Stimulated activated CD4-positive, alpha-beta T cell treated with anti-CD3 and anti-CD28 coated beads, Interleukin-2, amount 100 ng/mL, for 48 hours (primary cell): Measurements from ENCODE around the gene LRRC4C.
"Not testable (repeated sequence)": the region's sequence is repeated elsewhere in the genome, so short reads cannot be mapped to it uniquely, and the experiment has no call there.

ENCODE experiments used
- DNase-seq, 2 donors: peaks; one replicate each; pipeline ENCODE4 v3.0.0-alpha.2; 2020

Gene LRRC4C

DNA sequence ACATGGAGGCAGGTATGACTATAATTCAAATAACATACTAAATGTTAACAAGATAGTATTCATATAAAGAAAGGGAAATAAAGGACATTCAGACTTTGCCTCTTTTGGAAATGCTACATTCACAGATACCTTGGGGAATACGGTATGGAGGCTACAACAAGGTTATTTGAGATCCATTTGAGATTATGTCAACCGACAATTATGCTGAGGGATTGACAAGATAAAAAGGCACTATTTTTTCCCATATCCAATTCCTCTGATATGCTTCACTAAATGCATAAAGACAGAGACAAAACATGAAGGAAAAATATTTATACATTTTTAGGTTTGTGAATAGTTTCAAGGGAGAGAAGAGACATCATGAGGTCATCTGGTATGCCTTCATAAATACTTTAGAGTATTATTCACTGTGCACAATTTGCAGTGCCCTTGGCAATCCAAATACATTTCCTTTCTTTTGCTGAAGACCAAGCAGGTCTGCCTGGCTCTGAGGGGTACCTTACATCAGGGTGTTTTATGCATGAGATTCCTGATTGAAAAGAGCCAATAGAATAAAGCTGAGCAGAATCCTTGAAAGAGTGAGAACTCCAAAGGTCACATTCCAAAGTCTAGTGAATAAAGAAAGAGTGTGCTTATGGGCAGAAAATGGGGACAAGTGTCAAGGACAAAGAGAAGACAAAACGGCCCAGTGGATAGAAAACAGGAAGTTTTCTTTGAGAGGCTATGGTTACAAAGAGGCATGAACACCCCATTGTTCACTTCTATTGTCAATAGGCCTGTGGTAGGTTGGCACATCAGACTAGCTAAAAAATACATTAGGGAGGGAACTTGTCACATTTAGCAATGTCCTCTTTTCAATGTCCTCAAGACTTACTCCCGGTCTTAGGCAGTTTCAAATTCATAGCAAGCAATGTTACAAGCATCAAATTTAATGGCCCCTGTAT lies 455.8 kb downstream of the LRRC4C start:
- no peak for DNase-seq

- DNase-seq, result no peak
Measured at GRCh38 chr11:40998920-40999319, 460.5 kb downstream of the LRRC4C start.

GRCh38 chr11:40987776-40988435 lies 471.5 kb downstream of the LRRC4C start:
- DNase-seq, result no peak

- DNase-seq, result no peak
Measured at GRCh38 chr11:40986320-40986719, 473.1 kb downstream of the LRRC4C start.

GRCh38 chr11:40975076-40975475 lies 484.4 kb downstream of the LRRC4C start:
- no peak for DNase-seq

GRCh38 chr11:40974186-40974795 lies 485.2 kb downstream of the LRRC4C start:
- DNase-seq, result no peak

DNA sequence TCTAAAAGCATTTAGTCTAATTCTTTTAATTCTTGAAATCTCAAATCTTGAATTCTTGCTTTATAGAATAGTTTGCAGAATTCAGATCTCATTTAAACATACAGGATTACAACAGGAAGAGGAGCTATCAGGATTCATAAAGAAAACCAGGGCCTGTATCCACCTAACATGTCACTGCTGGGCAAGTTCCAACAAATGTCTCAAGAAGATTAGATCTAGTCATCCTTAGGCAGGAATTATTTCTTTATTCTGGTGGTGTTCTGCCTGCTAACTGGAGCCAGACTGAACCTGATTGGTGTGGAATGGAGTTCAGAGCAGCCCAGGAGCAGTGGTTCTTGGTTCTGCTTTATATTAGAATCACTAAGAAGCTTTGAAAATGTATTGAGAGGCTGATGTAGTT lies 500.7 kb downstream of the LRRC4C start:
- DNase-seq, result no peak

DNA sequence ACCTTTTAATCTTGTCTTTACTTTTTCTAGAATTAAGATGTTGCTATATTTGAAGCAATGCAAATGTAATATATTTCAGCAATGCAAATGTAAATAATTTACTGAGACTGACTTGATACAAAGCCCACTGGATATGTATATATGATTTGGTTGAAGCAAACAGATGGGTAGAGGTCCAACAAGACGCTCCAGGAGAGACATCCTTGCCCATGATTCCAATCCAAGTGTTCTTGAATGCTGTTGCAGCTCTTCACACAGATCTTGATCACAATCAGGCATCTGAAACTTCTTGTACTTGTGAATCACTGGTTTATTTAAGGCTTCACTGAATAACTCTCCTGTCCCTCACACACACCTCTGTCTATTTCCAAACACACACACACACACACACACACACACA lies 507.0 kb downstream of the LRRC4C start:
- no peak for DNase-seq

- DNase-seq, result no peak
Measured at GRCh38 chr11:40938002-40938401, 521.5 kb downstream of the LRRC4C start.

DNA sequence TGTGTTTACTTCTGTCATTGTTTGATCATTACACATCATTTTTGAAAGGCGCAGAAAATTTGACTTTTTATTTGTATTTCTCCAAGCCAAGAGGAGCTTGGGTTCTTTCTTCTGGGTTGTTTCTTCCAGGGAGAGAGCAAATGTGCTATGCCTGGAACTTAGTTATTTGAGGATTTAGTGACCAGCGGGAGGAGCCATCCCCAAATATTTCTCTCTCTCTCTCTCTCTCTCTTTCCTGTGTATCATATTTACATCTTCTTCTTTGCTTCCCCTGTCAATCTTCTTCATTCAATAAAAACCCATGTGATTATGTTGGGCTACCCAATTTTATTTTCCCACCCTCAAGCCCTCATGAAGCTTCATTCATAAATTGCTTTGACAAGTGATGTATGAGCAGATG lies 534.5 kb downstream of the LRRC4C start:
- no peak for DNase-seq

DNA sequence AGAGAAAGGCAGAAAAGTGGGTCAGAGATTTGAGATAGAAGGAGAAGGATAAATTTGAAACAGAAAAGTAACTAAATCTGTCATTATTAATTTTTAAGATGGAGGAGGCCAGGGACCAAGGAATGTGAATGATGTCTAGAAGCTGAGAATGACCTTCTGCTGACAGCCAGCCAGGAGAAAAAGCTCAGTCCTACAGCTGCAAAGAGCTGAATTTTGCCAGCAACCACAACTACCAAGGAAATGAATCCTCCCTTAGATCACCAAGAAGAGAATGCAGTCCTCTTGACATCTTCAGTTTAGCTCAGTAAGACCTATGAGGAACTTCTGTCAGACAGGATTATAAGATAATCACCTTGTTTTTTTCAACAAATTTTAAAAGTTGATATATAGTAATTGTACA lies 538.2 kb downstream of the LRRC4C start:
- no peak for DNase-seq

- not testable (repeated sequence) for DNase-seq
Measured at GRCh38 chr11:40910774-40911173, 548.7 kb downstream of the LRRC4C start.

GRCh38 chr11:40894501-40894900 lies 565.0 kb downstream of the LRRC4C start:
- no peak for DNase-seq

DNA sequence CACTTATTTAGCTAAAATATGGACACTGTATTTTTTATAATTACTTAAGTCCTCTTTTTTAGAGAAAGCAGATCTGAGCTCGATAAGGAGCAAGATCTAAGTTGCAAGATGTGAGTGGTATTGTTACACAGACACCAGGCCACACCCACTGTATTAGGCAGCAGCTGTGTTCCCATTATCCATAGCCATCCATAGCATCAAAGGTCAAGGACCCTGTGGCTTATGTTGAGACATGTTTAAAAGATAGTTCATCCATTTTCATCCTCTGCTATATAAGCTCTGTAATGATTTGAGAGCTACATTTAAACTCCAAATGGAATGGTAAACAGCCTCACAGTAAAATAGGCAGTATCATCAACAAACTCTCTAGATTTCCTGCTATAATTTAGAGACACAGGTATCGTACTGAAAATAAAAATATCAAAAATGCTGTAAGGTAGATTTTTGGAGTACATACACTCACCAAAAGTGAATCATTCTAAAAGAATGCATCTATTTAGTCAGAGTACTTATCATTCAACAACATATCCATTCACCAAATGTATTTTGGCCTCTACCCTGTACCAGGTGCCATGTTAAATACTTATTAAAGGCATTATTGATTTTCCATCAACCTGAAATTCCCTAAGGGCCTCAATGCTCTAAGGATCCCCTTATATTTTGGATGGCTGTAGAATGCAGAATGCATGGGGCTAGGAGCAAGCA lies 574.0 kb downstream of the LRRC4C start:
- DNase-seq, result no peak

- DNase-seq, result no peak
Measured at GRCh38 chr11:40882301-40882700, 577.2 kb downstream of the LRRC4C start.

GRCh38 chr11:40879911-40880310 lies 579.5 kb downstream of the LRRC4C start:
- no peak for DNase-seq

GRCh38 chr11:40877981-40878380 lies 581.5 kb downstream of the LRRC4C start:
- no peak for DNase-seq

DNA sequence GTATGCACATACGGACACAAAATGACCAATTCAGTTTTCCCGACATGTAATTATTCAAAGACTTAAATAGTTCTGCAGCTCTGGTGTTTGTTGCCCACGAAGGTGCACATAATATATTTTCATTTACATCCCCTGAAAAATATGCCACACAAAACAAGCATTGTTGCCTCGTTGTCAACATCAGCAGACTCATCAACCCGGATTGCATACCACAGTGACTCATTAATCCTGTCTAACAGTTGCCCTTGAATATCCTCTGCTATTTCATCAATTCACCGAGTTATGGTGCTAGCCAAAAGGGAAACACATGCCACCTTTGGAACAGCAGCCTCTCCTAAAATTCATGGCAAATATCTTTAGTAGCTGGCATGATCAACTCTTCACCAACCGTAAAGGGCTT lies 582.2 kb downstream of the LRRC4C start:
- DNase-seq, result no peak

GRCh38 chr11:40867991-40868632 lies 591.3 kb downstream of the LRRC4C start:
- DNase-seq, result no peak

DNA sequence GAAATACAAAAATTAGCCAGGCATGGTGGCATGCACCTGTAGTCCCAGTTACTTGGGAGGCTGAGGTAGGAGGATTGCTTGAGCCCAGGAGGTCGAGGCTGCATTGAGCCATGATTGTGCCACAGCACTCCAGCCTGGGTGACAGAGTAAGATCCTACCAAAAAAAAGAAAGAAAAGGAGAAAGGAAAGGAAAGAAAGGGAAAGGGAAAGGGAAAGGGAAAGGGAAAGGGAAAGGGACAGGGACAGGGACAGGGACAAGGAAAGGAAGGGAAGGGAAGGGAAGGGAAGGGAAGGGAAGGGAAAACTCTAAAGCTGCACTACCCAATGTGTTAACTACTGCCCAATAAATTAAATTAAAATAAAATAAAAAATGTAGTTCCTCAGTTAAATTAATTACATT lies 601.7 kb downstream of the LRRC4C start:
- not testable (repeated sequence) for DNase-seq

DNA sequence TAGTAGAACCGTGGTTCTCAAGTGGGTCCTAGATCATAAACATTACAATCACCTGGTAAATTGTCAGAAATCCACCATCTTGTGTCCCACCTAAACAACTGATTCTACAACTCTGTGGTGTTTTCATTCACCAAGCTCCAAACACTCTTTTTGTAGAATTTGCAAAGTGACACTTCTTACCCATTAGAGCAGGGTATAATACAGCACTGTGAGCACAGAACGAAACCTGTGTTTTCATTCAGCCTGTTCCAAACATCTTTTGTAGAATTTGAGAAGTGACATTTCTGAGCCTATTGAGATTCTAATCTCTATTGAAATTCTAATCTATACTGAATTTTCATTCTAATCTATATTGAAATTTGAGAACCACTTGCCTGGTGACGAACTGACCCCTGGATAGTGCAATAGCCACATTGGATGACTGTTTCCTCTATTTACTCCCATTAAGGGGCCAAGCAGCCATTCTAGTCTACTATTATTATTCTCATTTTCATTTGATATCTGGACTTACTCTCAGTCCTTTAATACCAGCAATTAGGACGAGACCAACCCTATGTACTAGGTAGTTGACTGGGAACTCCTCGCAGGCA lies 616.6 kb downstream of the LRRC4C start:
- DNase-seq, result no peak

GRCh38 chr11:40841231-40841630 lies 618.2 kb downstream of the LRRC4C start:
- no peak for DNase-seq
